Measurements from ENCODE around the gene LGALS3BP. TPM values are rescaled to one million over a fixed set of nuclear protein-coding genes. Genes with fewer than 3 reads are reported as not detected.

The LGALS3BP gene
- total RNA-seq, 1 experiment from 2014 or later = 69.8 TPM

GRCh38 chr17:78947235-78948149 lies 32.2 kb downstream of the LGALS3BP start:
- Histone ChIP-seq H4K20me1 (ENCODE audit: control insufficient read depth, insufficient read depth, insufficient read length) (no peaks in the 10 kb centered on the region), H3K23me2 (ENCODE audit: insufficient read length, low read depth, low read length, poor library complexity, severe bottlenecking) (no peaks in the 10 kb centered on the region), H3T11ph (ENCODE audit: low read length) (no peak overlapping the region), H4K5ac (ENCODE audit: insufficient read length, low read depth, low read length) (no peak overlapping the region), H3K27me3 (ENCODE audit: insufficient read depth, low read length) (no peaks in the 10 kb centered on the region), H3K27ac (ENCODE audit: insufficient read length, low read depth, low read length) (no peak overlapping the region), H3K56ac (ENCODE audit: insufficient read length, low read depth, low read length) (no peak overlapping the region), H2BK20ac (ENCODE audit: low read depth, low read length, poor library complexity, severe bottlenecking) (no peak overlapping the region), H3K4me1 (ENCODE audit: insufficient read depth, low read length) (no peaks in the 10 kb centered on the region), H2BK5ac (ENCODE audit: insufficient read length, low read length) (no peak overlapping the region), H3K9ac (ENCODE audit: extremely low read depth, insufficient read length, low read length) (no peak overlapping the region), H3K79me2 (ENCODE audit: insufficient read depth, low read length) (no peaks in the 10 kb centered on the region), H2BK120ac (ENCODE audit: low read depth, low read length, poor library complexity, severe bottlenecking) (no peak overlapping the region), H3K14ac (ENCODE audit: insufficient read depth, low read length) (no peak overlapping the region), H3K4ac (ENCODE audit: low read depth, low read length) (no peak overlapping the region), H3K79me1 (ENCODE audit: insufficient read depth, low read depth, low read length, poor library complexity, severe bottlenecking) (no peaks in the 10 kb centered on the region), H2BK15ac (ENCODE audit: low read depth, low read length) (no peak overlapping the region), H2BK12ac (ENCODE audit: insufficient read length, low read depth, low read length) (no peak overlapping the region), H4K91ac (ENCODE audit: insufficient read length, low read depth, low read length) (no peak overlapping the region), H3K4me2 (ENCODE audit: insufficient read depth, insufficient read length, low read length) (no peak overlapping the region), H2AFZ (ENCODE audit: low read length) (no peak overlapping the region), H4K8ac (replicated peaks; ENCODE audit: insufficient read length, low read depth, low read length) (no peak overlapping the region), H3K18ac (ENCODE audit: insufficient read length, low read depth, low read length) (no peak overlapping the region), H3K9me3 (ENCODE audit: control insufficient read depth, low read depth, low read length) (peaks cover 10% of the 10 kb centered on the region), H2AK5ac (ENCODE audit: insufficient read length, low read length) (no peak overlapping the region), H3K23ac (ENCODE audit: insufficient read length, low read depth, low read length) (no peak overlapping the region)
- Mint-ChIP-seq H3K27ac (no peak overlapping the region), H3K4me3 (no peak overlapping the region), H3K27me3 (ENCODE audit: low read depth) (peaks cover 24% of the 10 kb centered on the region), H3K36me3 (ENCODE audit: insufficient read depth in 1 of 3, low read depth in 3 of 3) (peaks cover 4 to 17% (median 7%) of the 10 kb centered on the region in 3 experiments; a peak in 6 of 7 replicates), H3K4me1 (peaks cover 2 to 15% of the 10 kb centered on the region in 2 experiments; a peak in 3 of 4 replicates), H3K9me3 (peaks cover 17 to 20% of the 10 kb centered on the region in 2 experiments)
- DNase-seq = no peak
- TF ChIP-seq, protein P1, sequence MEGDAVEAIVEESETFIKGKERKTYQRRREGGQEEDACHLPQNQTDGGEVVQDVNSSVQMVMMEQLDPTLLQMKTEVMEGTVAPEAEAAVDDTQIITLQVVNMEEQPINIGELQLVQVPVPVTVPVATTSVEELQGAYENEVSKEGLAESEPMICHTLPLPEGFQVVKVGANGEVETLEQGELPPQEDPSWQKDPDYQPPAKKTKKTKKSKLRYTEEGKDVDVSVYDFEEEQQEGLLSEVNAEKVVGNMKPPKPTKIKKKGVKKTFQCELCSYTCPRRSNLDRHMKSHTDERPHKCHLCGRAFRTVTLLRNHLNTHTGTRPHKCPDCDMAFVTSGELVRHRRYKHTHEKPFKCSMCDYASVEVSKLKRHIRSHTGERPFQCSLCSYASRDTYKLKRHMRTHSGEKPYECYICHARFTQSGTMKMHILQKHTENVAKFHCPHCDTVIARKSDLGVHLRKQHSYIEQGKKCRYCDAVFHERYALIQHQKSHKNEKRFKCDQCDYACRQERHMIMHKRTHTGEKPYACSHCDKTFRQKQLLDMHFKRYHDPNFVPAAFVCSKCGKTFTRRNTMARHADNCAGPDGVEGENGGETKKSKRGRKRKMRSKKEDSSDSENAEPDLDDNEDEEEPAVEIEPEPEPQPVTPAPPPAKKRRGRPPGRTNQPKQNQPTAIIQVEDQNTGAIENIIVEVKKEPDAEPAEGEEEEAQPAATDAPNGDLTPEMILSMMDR (conservative IDR thresholded peaks at IDR 0.05) = no peak
- WGBS (ENCODE audit: extremely low coverage, insufficient read length, low lambda C conversion rate) = no CpG with 5 or more reads among the region's 18 CpGs
